Epidermal melanocyte (primary cell): ENCODE results near the gene IRAK1.
"Not testable (repeated sequence)": the region's sequence is repeated elsewhere in the genome, so short reads cannot be mapped to it uniquely, and the experiment has no call there.

Source experiments
- DNase-seq: peaks from one replicate; pipeline ENCODE4 v3.0.0; 2011; ENCODE audit warnings: low spot score; ENCODE audit not compliant: insufficient read length

IRAK1 gene

GRCh38 chrX:153999359-154000037 is 20.2 kb downstream of the IRAK1 start:
- no peak for DNase-seq

DNA sequence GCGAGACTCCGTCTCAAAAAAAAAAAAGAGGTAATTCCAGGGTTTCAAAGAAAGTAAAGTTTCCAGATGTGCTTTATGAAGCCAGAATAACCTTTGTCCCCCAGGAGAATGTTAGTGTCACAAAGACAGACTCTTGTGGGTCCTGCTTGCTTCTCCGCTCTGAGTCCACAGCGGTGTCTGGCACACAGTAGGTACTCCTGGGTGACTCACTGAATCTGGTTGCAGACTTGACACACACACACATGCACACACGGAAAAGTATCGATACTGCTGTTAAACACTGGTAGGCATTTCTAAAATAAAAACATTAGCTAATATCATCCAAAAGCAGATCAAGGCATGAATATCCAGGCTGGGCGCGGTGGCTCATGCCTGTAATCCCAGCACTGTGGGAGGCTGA is 24.2 kb downstream of the IRAK1 start:
- DNase-seq: no peak

GRCh38 chrX:153994398-153994797 is 25.3 kb downstream of the IRAK1 start:
- not testable (repeated sequence) for DNase-seq

GRCh38 chrX:153993978-153994377 is 25.7 kb downstream of the IRAK1 start:
- no peak for DNase-seq

- no peak for DNase-seq
Observed at GRCh38 chrX:153993079-153993478, 26.6 kb downstream of the IRAK1 start.

GRCh38 chrX:153992180-153992579 is 27.5 kb downstream of the IRAK1 start:
- no peak for DNase-seq

DNA sequence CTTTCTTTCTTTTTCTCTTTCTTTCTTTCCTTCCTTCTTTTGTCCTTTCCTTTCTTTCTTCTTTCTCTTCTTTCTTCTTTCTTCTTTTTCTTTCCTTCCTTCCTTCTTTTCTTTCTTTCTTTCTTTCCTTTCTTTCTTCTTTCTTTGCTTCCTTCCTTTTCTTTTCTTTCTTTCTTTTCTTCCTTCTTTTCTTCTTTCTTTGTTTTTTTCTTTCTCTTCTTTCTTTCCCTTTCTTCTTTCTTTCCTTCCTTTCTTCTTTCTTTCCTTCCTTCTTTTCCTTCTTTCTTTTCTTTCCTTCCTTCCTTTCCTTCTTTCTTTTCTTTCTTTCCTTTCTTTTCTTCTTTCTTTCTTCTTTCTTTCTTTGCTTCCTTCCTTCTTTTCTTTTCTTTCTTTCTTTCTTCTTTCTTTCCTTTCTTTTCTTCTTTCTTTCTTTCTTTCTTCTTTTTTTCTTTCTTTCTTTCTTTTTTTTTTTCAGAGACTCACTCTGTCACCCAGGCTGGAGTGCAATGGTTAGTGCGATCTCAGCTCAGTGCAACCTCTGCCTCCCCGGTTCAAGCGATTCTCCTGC is 28.6 kb downstream of the IRAK1 start:
- no peak for DNase-seq

- DNase-seq: no peak
Observed at GRCh38 chrX:153989973-153990655, 29.6 kb downstream of the IRAK1 start.

DNA sequence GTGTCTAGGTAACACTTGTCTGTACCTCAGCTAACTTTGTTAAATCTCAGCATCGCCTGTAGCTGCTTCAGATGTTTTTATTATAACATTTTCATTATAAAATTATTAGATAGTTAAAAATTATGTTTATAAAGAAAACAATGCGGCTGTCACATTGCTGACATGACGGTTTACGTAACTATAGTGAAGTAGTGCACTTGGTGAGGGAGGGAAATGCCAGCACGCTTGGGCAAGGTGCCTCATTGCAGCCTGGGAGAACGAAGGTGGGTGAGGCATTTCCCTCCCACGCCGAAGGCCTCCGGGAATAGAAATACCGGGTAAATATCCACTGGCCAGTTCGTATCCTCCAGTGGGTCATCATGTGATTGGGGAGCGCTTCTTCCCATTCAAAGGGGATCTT is 31.2 kb downstream of the IRAK1 start:
- DNase-seq: no peak

DNA sequence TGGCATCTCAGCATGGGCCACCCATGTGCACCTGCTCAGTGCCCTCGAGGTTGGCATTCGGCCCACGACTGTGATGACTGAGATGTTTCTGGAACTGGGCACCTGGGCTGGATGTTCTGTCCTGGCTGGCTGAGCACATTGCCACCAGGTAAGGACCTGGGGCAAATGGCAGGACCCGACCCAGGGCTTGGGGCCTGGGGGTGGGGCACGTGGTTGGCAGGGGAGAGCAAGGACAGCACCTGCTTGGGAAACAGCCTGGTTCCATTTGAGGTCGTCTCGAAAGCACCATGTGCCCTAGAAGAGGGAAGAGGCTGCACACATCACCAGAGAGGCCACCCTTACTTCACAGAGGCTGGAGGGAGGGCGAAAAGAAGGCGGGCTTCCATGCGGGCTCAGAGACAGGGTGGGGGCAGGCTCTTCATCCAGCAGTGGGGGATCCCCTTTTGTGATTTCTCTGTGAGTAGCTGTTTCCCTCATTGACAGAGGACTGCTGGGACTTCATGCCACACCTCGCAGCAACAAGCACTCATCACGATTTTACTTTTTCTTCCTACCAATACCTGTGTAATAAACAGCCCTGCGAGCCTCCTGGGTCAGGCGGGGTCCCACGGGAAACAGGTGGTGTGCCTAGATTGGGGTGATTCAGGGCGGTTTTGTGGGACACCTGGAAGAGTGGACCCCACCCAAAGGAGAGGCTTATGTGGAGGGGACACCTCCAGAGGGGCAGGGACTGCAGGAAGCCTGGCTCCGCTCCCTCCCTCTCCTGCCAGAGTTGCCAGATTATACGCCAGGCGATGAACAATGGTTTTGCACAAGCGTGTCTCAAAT is 35.1 kb downstream of the IRAK1 start:
- DNase-seq: no peak

- DNase-seq: no peak
Observed at GRCh38 chrX:153983321-153983801, 36.3 kb downstream of the IRAK1 start.

GRCh38 chrX:153981771-153982533 is 37.8 kb downstream of the IRAK1 start:
- peak; percentile 66 for DNase-seq

- no peak for DNase-seq
Observed at GRCh38 chrX:153981231-153981630, 38.5 kb downstream of the IRAK1 start.

DNA sequence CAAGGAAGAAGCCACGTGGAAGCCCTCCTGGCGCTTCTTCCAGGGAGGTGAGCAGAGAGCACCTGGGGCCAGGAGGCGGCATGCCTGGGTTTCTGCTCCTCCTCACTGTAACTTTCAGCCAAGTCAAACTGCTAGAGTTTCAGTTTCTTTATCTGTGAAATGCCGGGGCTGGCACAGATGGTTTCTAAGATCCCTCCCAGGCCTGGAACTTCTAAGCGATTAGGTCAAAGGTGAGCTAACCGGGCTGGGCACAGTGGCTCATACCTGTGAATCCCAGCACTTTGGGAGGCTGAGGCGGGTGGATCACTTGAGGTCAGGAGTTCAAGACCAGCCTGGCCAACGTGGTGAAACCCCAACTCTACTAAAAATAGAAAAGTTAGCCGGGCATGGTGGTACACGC is 39.3 kb downstream of the IRAK1 start:
- DNase-seq: not testable (repeated sequence)

- DNase-seq: no peak
Observed at GRCh38 chrX:153974726-153975286, 44.9 kb downstream of the IRAK1 start.

GRCh38 chrX:153974003-153974725 is 45.5 kb downstream of the IRAK1 start:
- no peak for DNase-seq

- DNase-seq: no peak
Observed at GRCh38 chrX:153973127-153974002, 46.3 kb downstream of the IRAK1 start.

- DNase-seq: peak; percentile 83
Observed at GRCh38 chrX:153972368-153973126, 47.2 kb downstream of the IRAK1 start, which contains the start of gene TMEM187. TMEM187 (plus strand) TSS chrX:153972754; CDS start chrX:153982063, 9,309 bp downstream.
